Thymus (tissue), 11 donors: ENCODE results near the gene EVX1. TPM values are rescaled to one million over a fixed set of nuclear protein-coding genes. Genes with fewer than 3 reads are reported as not detected.

Experiments used
- DNase-seq, 9 donors: peaks; one replicate each; pipeline ENCODE4 v3.0.0-alpha.2; 2013; ENCODE audit warnings: low spot score in 9 of 9, low read depth in 6 of 9, missing footprints in 1 of 9
- H3K27ac ChIP-seq, 2 donors: one replicate each; pipeline ENCODE4 v1.5.1; 2013; ENCODE audit warnings: control low read depth in 1 of 2, low read depth in 1 of 2, low read length in 1 of 2, mild to moderate bottlenecking in 1 of 2, moderate library complexity in 1 of 2
- H3K27me3 ChIP-seq, 2 donors: one replicate each; pipeline ENCODE4 v1.5.1; 2013; ENCODE audit warnings: low read length in 1 of 2; ENCODE audit not compliant: control insufficient read depth in 2 of 2, insufficient read depth in 1 of 2
- H3K36me3 ChIP-seq, 2 donors: one replicate each; pipeline ENCODE4 v1.5.1; 2013; ENCODE audit warnings: low read length in 1 of 2, mild to moderate bottlenecking in 1 of 2, moderate library complexity in 1 of 2; ENCODE audit not compliant: control insufficient read depth in 2 of 2, insufficient read depth in 2 of 2
- H3K4me1 ChIP-seq, 2 donors: one replicate each; pipeline ENCODE4 v1.5.1; 2013; ENCODE audit warnings: low read length in 2 of 2; ENCODE audit not compliant: control insufficient read depth in 2 of 2, insufficient read depth in 2 of 2
- H3K4me3 ChIP-seq, 2 donors: one replicate each; pipeline ENCODE4 v1.5.1; 2013; ENCODE audit warnings: low read length in 2 of 2, control low read depth in 1 of 2, mild to moderate bottlenecking in 1 of 2
- H3K9me3 ChIP-seq, 2 donors: one replicate each; pipeline ENCODE4 v1.5.1; 2013; ENCODE audit warnings: low read length in 1 of 2, mild to moderate bottlenecking in 1 of 2; ENCODE audit not compliant: control insufficient read depth in 2 of 2, insufficient read depth in 1 of 2
- WGBS: extraction: QIAGEN DNeasy Blood & Tissue Kit; methylation state at CpG from one replicate; pipeline ENCODE4 v1.1.7; 2013; 5-methylcytosine and 5-hydroxymethylcytosine counted together
- polyA plus RNA-seq: library from polyadenylated mRNA; stranded (reverse); fragments of 200-250 nt; gene quantifications from one replicate; pipeline ENCODE4 v1.2.3, GENCODE V29; 2013
- total RNA-seq: library from RNA; stranded (reverse); fragments of 120-200 nt; gene quantifications from one replicate; pipeline ENCODE4 v1.2.4, GENCODE V29; 2013
- donor health status: healthy.

The EVX1 gene
- total and polyA plus RNA-seq, 2 donors: 0.05 TPM; not detected in 1

- Histone ChIP-seq H3K4me1 (no peaks in the 10 kb centered on the region), H3K27me3 (no peaks in the 10 kb centered on the region), H3K9me3 (no peaks in the 10 kb centered on the region), H3K4me3 (no peak overlapping the region), H3K27ac (no peak overlapping the region), H3K36me3 (no peaks in the 10 kb centered on the region)
- 96% methylated on average over 2 of the region's 2 CpGs for WGBS
- DNase-seq: no peak
Measured at GRCh38 chr7:27295236-27295635, 52.6 kb downstream of the EVX1 start.

GRCh38 chr7:27297356-27297755, 54.8 kb downstream of the EVX1 start:
- H3K9me3 ChIP-seq: no peaks in the 10 kb centered on the region

More at GRCh38 chr7:27297356-27297755, 54.8 kb downstream of the EVX1 start:
- no peak overlapping the region for H3K27ac ChIP-seq
- no peaks in the 10 kb centered on the region for H3K27me3 ChIP-seq
- WGBS: 67% methylated on average over 8 of the region's 8 CpGs
- no peak overlapping the region for H3K4me3 ChIP-seq
- DNase-seq: no peak
- H3K4me1 ChIP-seq: no peaks in the 10 kb centered on the region
- H3K36me3 ChIP-seq: no peaks in the 10 kb centered on the region

Other genes starting within 250 kb of the EVX1 start
- gene HOXA1, start 146.8 kb upstream of the EVX1 start, total RNA-seq: 0.28 TPM
- gene HOXA1, start 146.8 kb upstream of the EVX1 start, polyA plus RNA-seq: 0.71 TPM
- gene HOXA2, start 140.1 kb upstream of the EVX1 start, total RNA-seq: 1.5 TPM
- 3.9 TPM for gene HOXA2, start 140.1 kb upstream of the EVX1 start, polyA plus RNA-seq
- gene HOXA4, start 112.0 kb upstream of the EVX1 start, total RNA-seq: 0.42 TPM
- 3.0 TPM for gene HOXA4, start 112.0 kb upstream of the EVX1 start, polyA plus RNA-seq
- gene HOXA5, start 99.1 kb upstream of the EVX1 start, total RNA-seq: 0.24 TPM
- gene HOXA5, start 99.1 kb upstream of the EVX1 start, polyA plus RNA-seq: 0.43 TPM
- gene HOXA6, start 95.0 kb upstream of the EVX1 start, total RNA-seq: 0.33 TPM
- 0.09 TPM for gene HOXA6, start 95.0 kb upstream of the EVX1 start, polyA plus RNA-seq
- gene HOXA3, start 90.2 kb upstream of the EVX1 start, total RNA-seq: 0.80 TPM
- gene HOXA3, start 90.2 kb upstream of the EVX1 start, polyA plus RNA-seq: 5.5 TPM
- gene HOXA7, start 86.1 kb upstream of the EVX1 start, total RNA-seq: 0.57 TPM
- gene HOXA7, start 86.1 kb upstream of the EVX1 start, polyA plus RNA-seq: 0.41 TPM
- gene HOXA9, start 77.3 kb upstream of the EVX1 start, total RNA-seq: 1.5 TPM
- gene HOXA9, start 77.3 kb upstream of the EVX1 start, polyA plus RNA-seq: 4.9 TPM
- 1.1 TPM for gene HOXA10, start 68.5 kb upstream of the EVX1 start, total RNA-seq
- 3.5 TPM for gene HOXA10, start 68.5 kb upstream of the EVX1 start, polyA plus RNA-seq
- gene HOXA11, start 57.6 kb upstream of the EVX1 start, total RNA-seq: not detected
- gene HOXA11, start 57.6 kb upstream of the EVX1 start, polyA plus RNA-seq: under 0.01 TPM
- gene HOXA13, start 42.7 kb upstream of the EVX1 start, total RNA-seq: not detected
- gene HOXA13, start 42.7 kb upstream of the EVX1 start, polyA plus RNA-seq: 0.02 TPM